Kidney epithelial cell (primary cell): ENCODE results near the gene GOLGA5. TPM values are rescaled to one million over a fixed set of nuclear protein-coding genes. Genes with fewer than 3 reads are reported as not detected.

Source experiments
- DNase-seq: peaks from one replicate; pipeline ENCODE4 v3.0.0-alpha.2; 2010; ENCODE audit warnings: low read depth
- H3K27me3 ChIP-seq: 2 replicates; pipeline ENCODE4 v1.6.0; 2011; ENCODE audit warnings: low read length; ENCODE audit not compliant: control insufficient read depth, insufficient read depth
- H3K36me3 ChIP-seq: 2 replicates; pipeline ENCODE4 v1.5.1; 2011; ENCODE audit warnings: low read length; ENCODE audit not compliant: control insufficient read depth, insufficient read depth
- H3K4me3 ChIP-seq: 2 replicates; pipeline ENCODE4 v1.5.1; 2011; ENCODE audit warnings: low read depth, mild to moderate bottlenecking, control low read depth, low read length
- CTCF ChIP-seq: IDR thresholded peaks from 2 replicates; pipeline ENCODE4 v1.5.1; 2011; ENCODE audit warnings: mild to moderate bottlenecking, moderate library complexity, low read length, control low read depth, inconsistent platforms; ENCODE audit not compliant: insufficient read depth, poor library complexity, severe bottlenecking
- total RNA-seq: library from RNA; depleted of rRNA; stranded (reverse); fragments of >200 nt; gene quantifications from 2 replicates; pipeline ENCODE4 v1.2.3, GENCODE V29; 2015

Gene GOLGA5
- total RNA-seq, 1 donor from 2014 or later: 41.2 TPM

DNA sequence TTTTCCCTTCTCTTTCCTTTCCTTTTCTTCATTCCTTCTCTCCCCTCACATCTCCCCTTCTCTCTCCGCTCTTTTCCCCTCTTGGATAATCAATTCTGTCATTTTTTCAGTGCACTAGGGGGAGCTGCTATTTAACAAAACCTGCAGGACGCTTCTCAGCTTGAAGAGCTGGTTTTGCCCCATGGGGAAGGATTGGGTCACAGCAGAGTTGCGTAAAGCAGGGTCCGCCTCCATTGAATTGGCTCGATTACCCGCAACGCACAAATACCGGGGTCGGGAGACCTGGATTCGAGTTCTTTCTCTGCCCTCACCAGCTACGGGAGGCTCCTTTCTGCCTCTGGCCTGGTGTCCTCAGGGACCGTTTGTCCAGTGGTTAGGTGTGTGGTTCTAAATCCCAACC, 86.7 kb downstream of the GOLGA5 start:
- DNase-seq: no peak
- peak; percentile 15 for TF ChIP-seq CTCF
- Histone ChIP-seq H3K4me3 (no peak overlapping the region), H3K27me3 (peaks cover 25% of the 10 kb centered on the region), H3K36me3 (no peaks in the 10 kb centered on the region)

- H3K27me3 ChIP-seq: peaks cover 32% of the 10 kb centered on the region
- TF ChIP-seq CTCF: no peak
- H3K4me3 ChIP-seq: no peak overlapping the region
- H3K36me3 ChIP-seq: no peaks in the 10 kb centered on the region
- DNase-seq: no peak
Observed at GRCh38 chr14:92883066-92883465, 89.0 kb downstream of the GOLGA5 start.

DNA sequence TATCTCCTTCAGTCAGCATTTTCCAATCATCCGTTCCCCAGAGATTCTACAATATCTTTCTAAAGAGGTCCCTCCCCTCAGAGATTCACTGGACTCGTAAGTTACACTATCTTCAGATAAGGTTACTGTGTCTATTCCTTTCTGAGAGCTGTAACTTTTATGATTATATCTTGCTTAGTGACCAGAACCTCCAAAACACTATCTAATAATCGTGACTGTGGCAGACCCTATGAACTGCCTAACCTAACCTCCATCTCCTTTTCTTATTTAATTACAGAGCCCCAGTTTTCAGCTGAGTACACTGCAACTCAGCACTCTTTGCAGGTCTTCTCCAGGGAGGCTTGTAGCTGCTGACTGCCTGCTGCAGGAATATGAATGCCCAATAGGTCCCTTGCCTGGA, 90.3 kb downstream of the GOLGA5 start:
- H3K4me3 ChIP-seq: no peak overlapping the region
- TF ChIP-seq CTCF: no peak
- H3K27me3 ChIP-seq: peaks cover 26% of the 10 kb centered on the region
- no peaks in the 10 kb centered on the region for H3K36me3 ChIP-seq
- DNase-seq: no peak

- no peak for TF ChIP-seq CTCF
- Histone ChIP-seq H3K27me3 (peaks cover 23% of the 10 kb centered on the region), H3K4me3 (no peak overlapping the region), H3K36me3 (no peaks in the 10 kb centered on the region)
- DNase-seq: no peak
Observed at GRCh38 chr14:92885279-92886061, 91.4 kb downstream of the GOLGA5 start.

DNA sequence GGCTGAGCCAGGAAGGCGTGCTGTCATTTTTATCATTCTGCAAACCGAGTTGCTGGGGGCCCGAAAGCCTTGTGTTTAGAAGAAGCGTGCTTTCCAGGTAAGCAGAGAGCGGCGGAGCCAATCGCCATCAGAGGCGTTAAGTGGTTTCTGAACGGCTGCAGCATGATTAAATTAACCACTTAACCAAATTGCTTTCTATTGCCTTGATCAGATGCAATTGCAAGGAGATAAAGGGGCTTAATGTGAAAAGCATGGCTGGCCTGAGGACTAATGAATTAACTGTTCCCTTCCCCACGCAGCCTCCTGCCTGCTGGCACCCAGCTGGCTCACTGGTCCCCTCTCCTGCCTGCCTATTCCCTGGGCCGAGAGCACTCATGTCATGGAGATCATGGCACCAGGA, 92.2 kb downstream of the GOLGA5 start:
- no peak for DNase-seq
- Histone ChIP-seq H3K36me3 (no peaks in the 10 kb centered on the region), H3K27me3 (peaks cover 14% of the 10 kb centered on the region), H3K4me3 (no peak overlapping the region)
- no peak for TF ChIP-seq CTCF

DNA sequence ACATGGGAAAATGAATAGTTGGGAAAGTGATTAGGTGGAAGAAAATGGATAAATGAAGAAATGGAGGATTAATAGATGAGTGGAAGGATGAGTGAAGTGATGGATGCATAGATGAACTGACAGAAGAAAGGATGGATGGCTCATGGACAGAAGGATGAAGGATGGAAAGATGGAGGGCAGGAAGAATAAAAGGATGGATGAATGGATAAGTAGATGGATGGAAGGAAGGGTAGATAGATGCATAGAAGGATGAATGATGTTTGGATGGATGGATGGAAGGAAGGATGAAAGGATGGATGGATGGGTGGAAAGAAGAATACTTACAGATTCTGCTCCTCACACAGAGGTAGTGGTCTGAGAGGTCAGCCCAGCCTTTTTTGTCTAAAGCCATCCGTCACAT, 93.1 kb downstream of the GOLGA5 start:
- Histone ChIP-seq H3K4me3 (no peak overlapping the region), H3K36me3 (no peaks in the 10 kb centered on the region), H3K27me3 (peaks cover 14% of the 10 kb centered on the region)
- DNase-seq: no peak
- no peak for TF ChIP-seq CTCF
